Measurements from ENCODE around the gene USF3. TPM values are rescaled to one million over a fixed set of nuclear protein-coding genes. Genes with fewer than 3 reads are reported as not detected.

Gene USF3
- total and polyA plus RNA-seq, 2 of the 13 experiments (the other 11 are each of a cell fraction or from before 2014, with no cell fraction given), result 6.3 to 15.2 TPM

DNA sequence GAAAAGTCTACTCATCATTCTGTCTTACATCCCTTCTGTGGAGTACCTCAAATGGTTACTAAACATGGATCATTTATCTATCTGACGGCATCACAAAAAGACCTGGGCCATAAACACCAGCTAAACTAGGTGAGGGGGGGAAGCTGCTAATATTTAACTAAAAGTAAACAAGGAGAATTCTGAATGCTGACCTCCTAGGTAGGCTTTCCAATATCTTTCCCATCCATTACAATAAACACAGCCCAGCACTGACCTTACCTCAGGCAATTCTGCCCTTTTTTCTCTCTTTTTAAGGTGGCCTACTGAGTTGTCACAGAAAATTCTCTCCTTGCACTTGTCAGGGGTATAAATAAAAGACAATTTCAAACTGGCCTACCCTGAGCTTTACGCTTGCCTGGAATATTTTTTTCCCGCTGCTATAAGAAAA lies 33.1 kb downstream of the USF3 start (continued):
- TF ChIP-seq, protein P1, sequence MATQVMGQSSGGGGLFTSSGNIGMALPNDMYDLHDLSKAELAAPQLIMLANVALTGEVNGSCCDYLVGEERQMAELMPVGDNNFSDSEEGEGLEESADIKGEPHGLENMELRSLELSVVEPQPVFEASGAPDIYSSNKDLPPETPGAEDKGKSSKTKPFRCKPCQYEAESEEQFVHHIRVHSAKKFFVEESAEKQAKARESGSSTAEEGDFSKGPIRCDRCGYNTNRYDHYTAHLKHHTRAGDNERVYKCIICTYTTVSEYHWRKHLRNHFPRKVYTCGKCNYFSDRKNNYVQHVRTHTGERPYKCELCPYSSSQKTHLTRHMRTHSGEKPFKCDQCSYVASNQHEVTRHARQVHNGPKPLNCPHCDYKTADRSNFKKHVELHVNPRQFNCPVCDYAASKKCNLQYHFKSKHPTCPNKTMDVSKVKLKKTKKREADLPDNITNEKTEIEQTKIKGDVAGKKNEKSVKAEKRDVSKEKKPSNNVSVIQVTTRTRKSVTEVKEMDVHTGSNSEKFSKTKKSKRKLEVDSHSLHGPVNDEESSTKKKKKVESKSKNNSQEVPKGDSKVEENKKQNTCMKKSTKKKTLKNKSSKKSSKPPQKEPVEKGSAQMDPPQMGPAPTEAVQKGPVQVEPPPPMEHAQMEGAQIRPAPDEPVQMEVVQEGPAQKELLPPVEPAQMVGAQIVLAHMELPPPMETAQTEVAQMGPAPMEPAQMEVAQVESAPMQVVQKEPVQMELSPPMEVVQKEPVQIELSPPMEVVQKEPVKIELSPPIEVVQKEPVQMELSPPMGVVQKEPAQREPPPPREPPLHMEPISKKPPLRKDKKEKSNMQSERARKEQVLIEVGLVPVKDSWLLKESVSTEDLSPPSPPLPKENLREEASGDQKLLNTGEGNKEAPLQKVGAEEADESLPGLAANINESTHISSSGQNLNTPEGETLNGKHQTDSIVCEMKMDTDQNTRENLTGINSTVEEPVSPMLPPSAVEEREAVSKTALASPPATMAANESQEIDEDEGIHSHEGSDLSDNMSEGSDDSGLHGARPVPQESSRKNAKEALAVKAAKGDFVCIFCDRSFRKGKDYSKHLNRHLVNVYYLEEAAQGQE (IDR thresholded peaks at IDR 0.05; ENCODE audit: borderline replicate concordance in 1 of 2, low read depth in 1 of 2, low read length in 2 of 2), result peak in 1 of 2 experiments; percentile 71; a peak in 2 of 4 replicates
- TF ChIP-seq ZNF552 (CRISPR knock-in tag; IDR thresholded peaks at IDR 0.05; ENCODE audit: borderline replicate concordance) (no peak), MAFK (conservative IDR thresholded peaks at IDR 0.05 in 1 of 2, IDR thresholded peaks at IDR 0.05 in 1 of 2; ENCODE audit: low read length in 2 of 2) (0 out of 4 replicates have a peak, but pooled peaks of 1 of the 2 experiments have one; percentile 0), ZNF816 (CRISPR knock-in tag; IDR thresholded peaks at IDR 0.05; ENCODE audit: borderline replicate concordance) (no peak), ZNF790 (CRISPR knock-in tag; IDR thresholded peaks at IDR 0.05; ENCODE audit: borderline replicate concordance) (no peak), ATAD3A (CRISPR knock-in tag; IDR thresholded peaks at IDR 0.05) (no peak), ELF4 (CRISPR knock-in tag; IDR thresholded peaks at IDR 0.05; ENCODE audit: borderline replicate concordance) (no peak), HMG20B (CRISPR knock-in tag; conservative IDR thresholded peaks at IDR 0.05) (no peak), GLI4 (CRISPR knock-in tag; IDR thresholded peaks at IDR 0.05; ENCODE audit: borderline replicate concordance) (no peak), ZSCAN21 (CRISPR knock-in tag; IDR thresholded peaks at IDR 0.05; ENCODE audit: borderline replicate concordance) (no peak), KLF13 (CRISPR knock-in tag; IDR thresholded peaks at IDR 0.05) (no peak), ZNF256 (CRISPR knock-in tag; conservative IDR thresholded peaks at IDR 0.05) (no peak), MYNN (CRISPR knock-in tag; IDR thresholded peaks at IDR 0.05; ENCODE audit: low read depth) (no peak), GTF3A (CRISPR knock-in tag; conservative IDR thresholded peaks at IDR 0.05) (no peak), ZBTB20 (CRISPR knock-in tag; IDR thresholded peaks at IDR 0.05; ENCODE audit: borderline replicate concordance, low read depth) (no peak), ZNF567 (CRISPR knock-in tag; IDR thresholded peaks at IDR 0.05; ENCODE audit: borderline replicate concordance) (no peak), SYNCRIP (IDR thresholded peaks at IDR 0.05; ENCODE audit: insufficient read depth, low read depth, low read length) (no peak), ATM (IDR thresholded peaks at IDR 0.05; ENCODE audit: borderline replicate concordance) (no peak), HHEX (CRISPR knock-in tag; IDR thresholded peaks at IDR 0.05) (no peak), TCF7L2 (IDR thresholded peaks at IDR 0.05; ENCODE audit: low read depth, low read length) (no peak)
- TF ChIP-seq, protein P2, sequence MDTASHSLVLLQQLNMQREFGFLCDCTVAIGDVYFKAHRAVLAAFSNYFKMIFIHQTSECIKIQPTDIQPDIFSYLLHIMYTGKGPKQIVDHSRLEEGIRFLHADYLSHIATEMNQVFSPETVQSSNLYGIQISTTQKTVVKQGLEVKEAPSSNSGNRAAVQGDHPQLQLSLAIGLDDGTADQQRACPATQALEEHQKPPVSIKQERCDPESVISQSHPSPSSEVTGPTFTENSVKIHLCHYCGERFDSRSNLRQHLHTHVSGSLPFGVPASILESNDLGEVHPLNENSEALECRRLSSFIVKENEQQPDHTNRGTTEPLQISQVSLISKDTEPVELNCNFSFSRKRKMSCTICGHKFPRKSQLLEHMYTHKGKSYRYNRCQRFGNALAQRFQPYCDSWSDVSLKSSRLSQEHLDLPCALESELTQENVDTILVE (CRISPR knock-in tag; IDR thresholded peaks at IDR 0.05), result no peak
- TF ChIP-seq, protein P3, sequence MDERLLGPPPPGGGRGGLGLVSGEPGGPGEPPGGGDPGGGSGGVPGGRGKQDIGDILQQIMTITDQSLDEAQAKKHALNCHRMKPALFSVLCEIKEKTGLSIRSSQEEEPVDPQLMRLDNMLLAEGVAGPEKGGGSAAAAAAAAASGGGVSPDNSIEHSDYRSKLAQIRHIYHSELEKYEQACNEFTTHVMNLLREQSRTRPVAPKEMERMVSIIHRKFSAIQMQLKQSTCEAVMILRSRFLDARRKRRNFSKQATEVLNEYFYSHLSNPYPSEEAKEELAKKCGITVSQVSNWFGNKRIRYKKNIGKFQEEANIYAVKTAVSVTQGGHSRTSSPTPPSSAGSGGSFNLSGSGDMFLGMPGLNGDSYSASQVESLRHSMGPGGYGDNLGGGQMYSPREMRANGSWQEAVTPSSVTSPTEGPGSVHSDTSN (CRISPR knock-in tag; IDR thresholded peaks at IDR 0.05), result no peak
- TF ChIP-seq, protein P4, sequence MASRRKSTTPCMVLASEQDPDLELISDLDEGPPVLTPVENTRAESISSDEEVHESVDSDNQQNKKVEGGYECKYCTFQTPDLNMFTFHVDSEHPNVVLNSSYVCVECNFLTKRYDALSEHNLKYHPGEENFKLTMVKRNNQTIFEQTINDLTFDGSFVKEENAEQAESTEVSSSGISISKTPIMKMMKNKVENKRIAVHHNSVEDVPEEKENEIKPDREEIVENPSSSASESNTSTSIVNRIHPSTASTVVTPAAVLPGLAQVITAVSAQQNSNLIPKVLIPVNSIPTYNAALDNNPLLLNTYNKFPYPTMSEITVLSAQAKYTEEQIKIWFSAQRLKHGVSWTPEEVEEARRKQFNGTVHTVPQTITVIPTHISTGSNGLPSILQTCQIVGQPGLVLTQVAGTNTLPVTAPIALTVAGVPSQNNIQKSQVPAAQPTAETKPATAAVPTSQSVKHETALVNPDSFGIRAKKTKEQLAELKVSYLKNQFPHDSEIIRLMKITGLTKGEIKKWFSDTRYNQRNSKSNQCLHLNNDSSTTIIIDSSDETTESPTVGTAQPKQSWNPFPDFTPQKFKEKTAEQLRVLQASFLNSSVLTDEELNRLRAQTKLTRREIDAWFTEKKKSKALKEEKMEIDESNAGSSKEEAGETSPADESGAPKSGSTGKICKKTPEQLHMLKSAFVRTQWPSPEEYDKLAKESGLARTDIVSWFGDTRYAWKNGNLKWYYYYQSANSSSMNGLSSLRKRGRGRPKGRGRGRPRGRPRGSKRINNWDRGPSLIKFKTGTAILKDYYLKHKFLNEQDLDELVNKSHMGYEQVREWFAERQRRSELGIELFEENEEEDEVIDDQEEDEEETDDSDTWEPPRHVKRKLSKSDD (CRISPR knock-in tag; IDR thresholded peaks at IDR 0.05; ENCODE audit: low read depth), result no peak
